ENCODE results near the gene FBXO30. TPM values are rescaled to one million over a fixed set of nuclear protein-coding genes. Genes with fewer than 3 reads are reported as not detected.

FBXO30 gene
- total and polyA plus RNA-seq, 10 donors, result 2.1 to 11.1 (median 8.7) TPM

DNA sequence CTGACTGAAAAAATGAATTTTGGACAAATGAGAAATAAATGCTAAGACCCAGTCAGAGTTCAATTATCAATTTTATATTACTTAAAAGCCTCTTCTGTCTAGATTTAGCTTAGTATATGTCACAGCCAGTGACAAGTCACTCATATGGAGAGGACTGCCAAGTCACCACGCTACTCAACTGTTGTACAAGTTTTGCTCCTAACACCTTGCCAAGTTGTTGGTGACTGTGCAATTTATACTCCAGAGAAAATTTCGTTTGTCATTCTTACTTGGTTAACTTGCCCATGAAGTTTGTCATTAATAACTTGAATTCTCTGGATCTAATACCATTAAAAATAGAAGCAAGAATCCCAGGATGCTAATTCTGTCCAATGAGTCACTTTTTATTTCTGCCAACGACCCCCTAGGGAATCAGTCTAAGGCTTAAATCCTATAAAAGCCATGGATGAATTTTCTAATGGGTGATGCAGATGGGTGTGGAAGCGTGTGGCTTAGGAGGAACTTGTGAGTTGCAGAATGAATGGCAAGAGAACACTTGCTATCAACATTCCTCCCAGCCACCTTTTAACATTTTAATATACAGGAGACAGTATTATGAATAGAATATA is 30.4 kb upstream of the FBXO30 start:
- Histone ChIP-seq H3K27ac (no peak overlapping the region), H3K9me3 (no peaks in the 10 kb centered on the region), H3K4me3 (no peak overlapping the region), H3K4me1 (no peaks in the 10 kb centered on the region), H3K27me3 (replicated peaks in 1 of 7) (no peaks in the 10 kb centered on the region), H3K36me3 (no peaks in the 10 kb centered on the region)
- TF ChIP-seq, protein P1, sequence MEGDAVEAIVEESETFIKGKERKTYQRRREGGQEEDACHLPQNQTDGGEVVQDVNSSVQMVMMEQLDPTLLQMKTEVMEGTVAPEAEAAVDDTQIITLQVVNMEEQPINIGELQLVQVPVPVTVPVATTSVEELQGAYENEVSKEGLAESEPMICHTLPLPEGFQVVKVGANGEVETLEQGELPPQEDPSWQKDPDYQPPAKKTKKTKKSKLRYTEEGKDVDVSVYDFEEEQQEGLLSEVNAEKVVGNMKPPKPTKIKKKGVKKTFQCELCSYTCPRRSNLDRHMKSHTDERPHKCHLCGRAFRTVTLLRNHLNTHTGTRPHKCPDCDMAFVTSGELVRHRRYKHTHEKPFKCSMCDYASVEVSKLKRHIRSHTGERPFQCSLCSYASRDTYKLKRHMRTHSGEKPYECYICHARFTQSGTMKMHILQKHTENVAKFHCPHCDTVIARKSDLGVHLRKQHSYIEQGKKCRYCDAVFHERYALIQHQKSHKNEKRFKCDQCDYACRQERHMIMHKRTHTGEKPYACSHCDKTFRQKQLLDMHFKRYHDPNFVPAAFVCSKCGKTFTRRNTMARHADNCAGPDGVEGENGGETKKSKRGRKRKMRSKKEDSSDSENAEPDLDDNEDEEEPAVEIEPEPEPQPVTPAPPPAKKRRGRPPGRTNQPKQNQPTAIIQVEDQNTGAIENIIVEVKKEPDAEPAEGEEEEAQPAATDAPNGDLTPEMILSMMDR (IDR thresholded peaks at IDR 0.05 in 8 of 11, conservative IDR thresholded peaks at IDR 0.05 in 3 of 11), result no peak
- TF ChIP-seq POLR2AphosphoS5 (IDR thresholded peaks at IDR 0.05) (no peak), POLR2A (IDR thresholded peaks at IDR 0.05) (no peak)
- WGBS, 5 donors, result 77 to 87% (median 83%) methylated on average over 4 of the region's 4 CpGs
- no peak for DNase-seq
- intact Hi-C loops (cut with DNase I; ENCODE audit: low total_unique reads), result no loop called here

DNA sequence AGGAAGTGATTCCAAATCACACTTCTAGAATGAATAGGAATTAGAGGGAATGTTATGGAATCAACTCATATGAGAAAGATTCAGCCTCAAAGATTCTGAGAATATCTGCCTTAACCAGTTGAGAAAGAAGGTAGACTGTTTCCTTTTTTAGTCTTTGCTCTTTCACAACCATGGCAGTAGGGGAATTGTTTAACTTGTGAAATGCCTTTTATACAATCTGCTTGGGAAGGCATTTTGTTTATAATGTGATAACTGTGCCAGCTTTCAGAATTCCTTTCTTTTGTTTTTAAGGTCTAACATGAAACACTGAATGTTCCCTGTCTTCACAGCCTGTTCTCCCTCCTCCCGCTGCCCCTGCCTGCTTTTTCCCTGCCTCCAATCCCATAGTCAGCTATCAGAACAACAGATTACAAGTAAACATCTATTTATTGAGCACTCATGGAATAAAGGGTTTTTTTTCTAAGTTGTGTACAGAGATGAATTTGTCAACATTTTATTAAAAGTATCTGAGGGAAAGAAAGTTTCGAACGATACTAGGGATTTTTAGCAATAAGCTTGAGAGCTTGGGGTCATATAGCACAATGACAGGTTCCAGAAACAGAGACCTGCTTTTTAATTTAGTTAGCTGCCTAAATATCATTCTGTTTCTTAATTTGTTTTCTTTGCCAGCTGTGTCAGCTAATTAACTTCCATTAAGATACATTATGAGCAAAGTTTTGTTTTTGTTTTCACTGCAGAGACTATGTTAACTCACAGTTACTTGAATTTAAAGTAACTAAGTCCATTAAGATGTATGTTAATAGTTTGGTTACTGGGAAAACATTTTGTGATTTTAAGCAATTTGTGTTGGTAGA is 28.3 kb upstream of the FBXO30 start:
- no peak for DNase-seq
- no peak overlapping the region for H3K4me3 ChIP-seq
- 92 to 95% (median 95%) methylated on average over 3 of the region's 3 CpGs for WGBS, 5 donors
- no peak overlapping the region for H3K27ac ChIP-seq
- no peaks in the 10 kb centered on the region for H3K27me3 ChIP-seq (replicated peaks in 1 of 7)
- intact Hi-C loops (cut with DNase I; ENCODE audit: low total_unique reads), result no loop called here
- H3K36me3 ChIP-seq, result no peaks in the 10 kb centered on the region
- TF ChIP-seq POLR2AphosphoS5 (IDR thresholded peaks at IDR 0.05), result no peak
- no peak for TF ChIP-seq POLR2A (IDR thresholded peaks at IDR 0.05)
- TF ChIP-seq, protein P1 (IDR thresholded peaks at IDR 0.05 in 8 of 11, conservative IDR thresholded peaks at IDR 0.05 in 3 of 11), result no peak
- no peaks in the 10 kb centered on the region for H3K9me3 ChIP-seq
- no peaks in the 10 kb centered on the region for H3K4me1 ChIP-seq

DNA sequence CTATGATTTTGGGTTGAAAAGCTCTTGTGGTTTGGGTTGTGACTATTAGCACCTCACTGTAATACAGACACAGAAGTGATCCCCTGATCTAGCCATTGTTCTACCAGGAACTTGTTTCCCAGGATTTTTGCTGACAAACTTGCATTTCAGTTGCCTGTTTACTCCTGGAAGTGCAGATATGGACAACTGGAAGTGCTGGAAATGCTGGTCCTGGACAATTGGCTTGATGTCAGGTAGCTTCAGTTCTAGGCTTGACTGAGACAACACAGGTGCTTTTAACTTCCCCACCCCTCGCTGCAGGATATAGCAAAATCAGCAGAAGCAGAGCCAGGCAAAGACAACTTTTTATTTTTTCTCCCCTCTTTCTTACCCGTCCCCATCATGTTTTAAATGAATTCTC is 27.1 kb upstream of the FBXO30 start:
- intact Hi-C loops (cut with DNase I; ENCODE audit: low total_unique reads), result no loop called here
- Histone ChIP-seq H3K27me3 (replicated peaks in 1 of 7) (no peaks in the 10 kb centered on the region), H3K4me1 (no peaks in the 10 kb centered on the region), H3K4me3 (no peak overlapping the region), H3K36me3 (no peaks in the 10 kb centered on the region), H3K9me3 (no peaks in the 10 kb centered on the region), H3K27ac (no peak overlapping the region)
- 85 to 94% (median 94%) methylated on average over 2 of the region's 2 CpGs for WGBS, 5 donors
- TF ChIP-seq, protein P1 (IDR thresholded peaks at IDR 0.05 in 8 of 11, conservative IDR thresholded peaks at IDR 0.05 in 3 of 11), result no peak
- no peak for TF ChIP-seq POLR2A (IDR thresholded peaks at IDR 0.05)
- no peak for TF ChIP-seq POLR2AphosphoS5 (IDR thresholded peaks at IDR 0.05)
- DNase-seq, result no peak

DNA sequence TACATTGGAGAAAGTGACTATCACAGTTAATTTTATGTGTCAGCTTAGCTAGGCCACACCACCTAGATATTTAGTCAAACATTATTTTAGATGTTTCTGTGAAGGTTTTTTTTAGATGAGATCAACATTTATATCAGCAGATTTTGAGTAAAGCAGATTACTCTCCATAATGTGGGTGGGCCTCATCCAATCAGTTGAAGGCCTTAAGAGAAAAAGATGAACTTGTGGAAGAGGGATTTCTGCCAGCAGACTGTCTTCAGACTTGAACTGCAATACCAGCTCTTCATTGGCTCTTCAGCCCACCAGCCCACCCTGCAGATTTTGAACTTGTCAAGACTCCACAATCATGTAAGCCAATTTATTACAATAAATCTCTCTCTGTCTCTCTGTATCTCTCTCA is 25.1 kb upstream of the FBXO30 start:
- intact Hi-C loops (cut with DNase I; ENCODE audit: low total_unique reads), result no loop called here
- no peak overlapping the region for H3K27ac ChIP-seq
- no peak for DNase-seq
- H3K27me3 ChIP-seq (replicated peaks in 1 of 7), result no peaks in the 10 kb centered on the region
- TF ChIP-seq POLR2A (IDR thresholded peaks at IDR 0.05), result no peak
- TF ChIP-seq POLR2AphosphoS5 (IDR thresholded peaks at IDR 0.05), result no peak
- TF ChIP-seq, protein P1 (IDR thresholded peaks at IDR 0.05 in 8 of 11, conservative IDR thresholded peaks at IDR 0.05 in 3 of 11), result no peak
- no peaks in the 10 kb centered on the region for H3K4me1 ChIP-seq
- H3K9me3 ChIP-seq, result no peaks in the 10 kb centered on the region
- H3K36me3 ChIP-seq, result no peaks in the 10 kb centered on the region
- H3K4me3 ChIP-seq, result no peak overlapping the region

Measured in spleen (tissue), 11 donors.